SW480 (cell line): ENCODE measurements around the gene IFT57.
"Not testable (repeated sequence)": the region's sequence is repeated elsewhere in the genome, so short reads cannot be mapped to it uniquely, and the experiment has no call there.

Source experiments
- DNase-seq: peaks from one replicate; pipeline ENCODE4 v3.0.0-alpha.2; 2016; ENCODE audit warnings: low spot score

IFT57 gene, protein sequence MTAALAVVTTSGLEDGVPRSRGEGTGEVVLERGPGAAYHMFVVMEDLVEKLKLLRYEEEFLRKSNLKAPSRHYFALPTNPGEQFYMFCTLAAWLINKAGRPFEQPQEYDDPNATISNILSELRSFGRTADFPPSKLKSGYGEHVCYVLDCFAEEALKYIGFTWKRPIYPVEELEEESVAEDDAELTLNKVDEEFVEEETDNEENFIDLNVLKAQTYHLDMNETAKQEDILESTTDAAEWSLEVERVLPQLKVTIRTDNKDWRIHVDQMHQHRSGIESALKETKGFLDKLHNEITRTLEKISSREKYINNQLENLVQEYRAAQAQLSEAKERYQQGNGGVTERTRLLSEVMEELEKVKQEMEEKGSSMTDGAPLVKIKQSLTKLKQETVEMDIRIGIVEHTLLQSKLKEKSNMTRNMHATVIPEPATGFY

DNA sequence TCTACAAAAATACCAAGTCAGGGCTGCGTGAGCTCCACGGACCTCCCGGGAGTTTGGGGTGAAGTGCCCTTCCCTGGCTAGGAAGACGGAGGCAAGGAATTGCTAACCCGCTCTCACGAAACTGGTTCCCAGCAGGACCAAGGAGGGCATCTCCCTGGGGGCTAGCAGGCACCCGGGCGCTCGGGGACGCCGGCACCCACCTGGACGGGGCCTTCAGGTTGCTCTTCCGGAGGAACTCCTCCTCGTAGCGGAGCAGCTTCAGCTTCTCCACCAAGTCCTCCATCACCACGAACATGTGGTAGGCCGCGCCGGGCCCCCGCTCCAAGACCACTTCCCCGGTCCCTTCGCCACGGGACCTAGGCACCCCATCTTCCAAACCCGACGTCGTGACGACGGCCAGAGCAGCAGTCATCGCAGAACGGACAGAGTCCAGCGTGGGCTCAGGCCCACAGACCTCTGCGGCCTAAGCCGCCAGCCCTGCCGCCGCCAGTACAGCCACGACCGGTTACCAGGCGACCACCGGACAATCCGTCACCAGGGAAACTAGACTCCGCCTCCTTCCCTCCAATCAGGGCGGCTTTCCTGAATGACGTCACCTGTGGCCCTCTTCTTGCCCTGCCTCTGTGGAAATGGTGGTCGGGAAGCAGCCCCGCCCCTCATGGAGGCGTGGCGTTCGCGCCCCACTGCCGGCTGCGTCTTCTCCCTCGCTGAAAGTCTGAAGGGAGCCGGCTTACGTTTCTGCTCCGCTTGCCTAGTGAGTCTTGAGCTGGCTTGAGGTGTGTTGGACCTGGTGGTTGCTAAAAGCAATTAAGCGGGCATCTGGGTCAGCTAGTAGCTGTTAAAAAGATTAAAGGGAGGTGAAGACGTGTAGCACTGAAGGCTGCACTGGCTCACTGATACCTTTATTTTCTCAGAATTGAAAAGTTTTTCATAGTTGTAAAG lies at the start of gene IFT57:
IFT57 (minus strand) TSS at position 514 of the 942 bp plus-strand sequence; CDS start at position 412, 102 bp downstream.
- peak; percentile 94 for DNase-seq

DNA sequence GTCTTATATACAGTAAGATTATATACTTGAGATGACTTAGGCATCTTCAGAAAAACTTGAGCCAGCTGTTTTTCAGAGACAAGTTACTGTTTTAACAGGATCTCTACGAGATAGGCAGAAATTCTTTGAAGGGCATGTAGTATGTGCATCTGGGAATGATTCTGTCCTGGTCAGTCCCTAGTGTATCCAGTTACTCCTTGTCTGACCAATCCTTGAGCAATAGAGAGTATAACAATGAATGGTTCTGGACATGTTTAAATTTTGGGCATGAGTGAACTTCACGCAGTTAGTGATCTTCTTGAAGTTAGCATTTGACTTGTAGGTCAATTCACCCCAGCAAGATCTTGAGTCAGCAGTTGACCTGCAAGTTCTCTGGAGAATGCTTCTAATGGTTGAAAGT lies 49.4 kb upstream of the IFT57 start:
- DNase-seq, result no peak

DNA sequence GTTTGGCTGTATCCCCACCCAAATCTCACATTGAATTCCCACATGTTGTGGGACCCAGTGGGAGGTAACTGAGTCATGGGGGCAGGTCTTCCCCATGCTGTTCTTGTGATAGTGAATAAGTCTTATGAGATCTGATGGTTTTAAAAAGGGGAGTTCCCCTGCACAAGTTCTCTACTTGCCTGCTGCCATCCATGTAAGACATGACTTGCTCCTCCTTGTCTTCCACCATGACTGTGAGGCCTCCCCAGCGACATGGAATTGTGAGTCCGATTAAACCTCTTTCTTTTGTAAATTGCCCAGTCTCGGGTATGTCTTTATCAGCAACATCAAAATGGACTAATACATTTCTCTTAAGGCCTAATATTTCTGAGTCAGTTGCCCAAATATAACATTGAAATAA lies 46.0 kb upstream of the IFT57 start:
- DNase-seq, result not testable (repeated sequence)

DNA sequence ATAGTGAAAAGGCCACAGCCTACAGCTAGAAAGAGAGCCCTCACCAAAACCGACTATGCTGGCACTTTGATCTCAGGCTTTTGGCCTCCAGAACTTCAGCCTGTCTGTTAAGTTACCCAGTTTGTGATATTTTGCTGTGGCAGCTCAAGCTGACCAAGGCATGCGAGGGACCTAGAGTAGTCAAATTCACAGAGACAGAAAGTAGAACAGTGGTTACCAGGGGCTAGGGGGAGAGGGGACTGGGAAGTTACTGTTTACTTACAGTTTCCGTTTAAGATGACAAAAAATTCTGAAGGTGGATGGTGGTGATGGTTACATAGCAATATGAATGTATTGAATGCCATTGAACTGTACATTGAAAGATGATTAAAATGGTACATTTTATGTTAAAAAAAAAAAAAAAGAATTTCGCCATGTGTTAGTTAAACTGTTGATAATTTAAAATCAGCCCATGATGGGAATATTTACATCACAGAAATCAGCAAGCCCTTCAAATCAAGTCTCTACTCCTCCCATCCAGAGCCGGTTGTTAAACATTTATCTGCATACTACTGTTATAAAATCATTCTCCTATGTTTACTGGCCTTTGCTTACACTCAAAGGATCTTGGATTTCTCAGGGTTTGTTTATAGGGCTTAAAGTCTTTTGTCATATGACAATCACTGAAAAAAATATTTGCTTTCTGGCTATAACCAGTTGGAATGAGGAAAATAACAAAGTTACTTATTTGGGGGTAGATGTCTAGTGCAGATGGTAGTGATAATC lies 42.5 kb upstream of the IFT57 start:
- not testable (repeated sequence) for DNase-seq

DNA sequence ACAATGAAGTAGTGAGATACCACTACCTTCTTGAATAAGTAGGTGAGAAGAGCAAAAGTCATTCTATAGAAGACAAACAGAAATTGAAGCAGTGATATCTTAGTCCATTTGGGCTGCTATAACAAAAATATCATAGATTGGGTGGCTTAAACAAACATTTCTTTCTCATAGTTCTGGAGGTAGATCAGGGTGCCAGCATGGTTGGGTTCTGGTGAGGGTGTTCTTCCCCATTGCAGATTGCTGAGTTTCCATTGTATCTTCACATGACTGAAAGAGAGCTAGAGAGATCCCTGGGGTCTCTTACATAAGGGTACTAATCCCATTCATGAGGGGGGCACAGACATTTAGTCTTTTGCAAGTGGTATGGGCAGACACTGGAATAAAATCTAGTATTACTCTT lies 32.9 kb upstream of the IFT57 start:
- no peak for DNase-seq

DNA sequence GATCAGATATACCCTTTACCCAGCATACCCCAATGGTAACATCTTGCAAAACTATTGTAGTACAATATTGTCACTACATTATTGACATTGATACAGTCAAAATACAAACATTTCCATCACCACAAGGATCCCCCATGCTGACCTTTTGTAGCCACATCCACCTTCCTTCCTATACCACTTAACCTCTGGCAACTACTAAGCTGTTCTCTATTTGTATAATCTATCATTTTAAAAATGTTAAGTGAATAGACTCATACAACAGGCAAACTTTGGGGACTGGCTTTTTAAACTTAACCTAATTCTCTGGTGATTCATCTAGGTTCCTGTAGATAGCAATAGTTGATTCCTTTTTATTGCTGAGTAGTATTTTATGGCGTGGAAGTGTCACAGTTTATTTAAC lies 29.6 kb upstream of the IFT57 start:
- no peak for DNase-seq

DNA sequence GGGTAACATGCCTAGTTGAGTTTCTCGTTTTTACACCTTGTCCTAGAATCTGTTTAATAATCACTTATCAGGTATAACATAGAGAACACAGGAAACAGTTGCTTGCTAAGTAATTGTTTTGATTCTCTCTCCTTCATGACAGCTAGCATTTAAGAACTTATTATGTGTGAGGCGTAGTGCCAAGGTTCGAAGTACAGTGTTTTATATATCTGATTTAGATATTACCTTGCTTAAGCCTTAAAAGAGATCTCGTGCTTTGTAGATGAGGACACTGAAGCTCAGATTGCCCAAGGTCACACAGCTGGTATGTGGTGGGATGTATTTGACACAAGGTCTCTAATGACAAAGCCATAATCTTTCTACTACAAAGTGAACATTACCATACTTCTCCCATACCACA lies 29.0 kb upstream of the IFT57 start:
- no peak for DNase-seq

DNA sequence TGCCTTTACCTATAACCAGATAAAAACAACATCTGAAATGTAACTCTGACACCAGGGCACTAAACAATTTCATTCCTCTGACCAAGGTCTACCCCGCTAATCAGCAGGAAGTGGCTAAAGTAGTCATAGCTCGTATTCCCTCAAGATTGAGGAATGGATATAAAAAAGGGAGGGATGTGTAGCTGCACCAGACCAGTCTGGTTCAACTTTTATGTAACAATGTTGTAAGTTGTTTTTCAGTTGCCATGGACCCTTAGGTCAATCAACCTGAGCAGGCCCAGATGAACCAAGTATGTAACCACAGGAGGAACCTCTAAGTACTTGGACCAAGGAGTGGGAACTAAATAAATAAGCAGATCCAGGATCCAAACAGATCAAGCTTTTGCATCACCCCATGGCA lies 28.4 kb upstream of the IFT57 start:
- no peak for DNase-seq

DNA sequence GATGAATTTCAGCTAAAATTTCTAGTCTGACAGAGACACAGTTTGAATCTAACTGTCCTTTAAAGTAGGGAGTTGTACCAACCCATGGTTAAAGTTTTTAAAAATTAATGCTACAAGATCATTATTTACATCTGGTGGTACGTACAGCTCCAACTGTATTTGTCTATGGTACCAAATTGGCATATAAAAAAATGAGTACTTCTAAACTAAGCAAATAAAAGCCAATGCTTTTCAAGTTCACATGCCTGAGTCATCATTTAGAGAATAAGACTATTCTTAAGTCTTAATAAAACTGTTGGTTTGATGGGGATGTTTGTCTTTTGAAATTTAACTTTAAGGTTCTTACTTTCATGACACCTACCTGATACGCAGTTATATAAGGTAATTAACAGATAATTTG lies 21.0 kb upstream of the IFT57 start:
- no peak for DNase-seq

DNA sequence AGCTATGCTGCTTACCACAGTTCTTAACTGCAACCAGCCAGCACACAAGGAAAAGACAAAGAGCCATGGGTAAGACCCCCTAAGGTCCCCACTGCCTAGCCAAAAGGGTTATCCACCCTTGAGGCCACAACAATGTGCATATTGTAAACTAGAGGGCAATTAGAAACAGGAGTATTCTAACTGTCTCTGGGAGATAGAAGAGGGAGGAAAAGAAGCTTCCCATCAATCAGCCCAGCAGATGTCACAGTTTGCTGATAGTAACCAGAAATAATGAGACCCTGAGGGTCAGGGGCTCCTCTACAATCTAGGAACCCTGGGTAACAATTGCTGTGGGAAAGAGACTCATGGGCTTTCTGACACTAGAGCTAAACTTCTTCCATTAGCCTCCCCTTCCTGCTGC lies 20.6 kb upstream of the IFT57 start:
- no peak for DNase-seq

DNA sequence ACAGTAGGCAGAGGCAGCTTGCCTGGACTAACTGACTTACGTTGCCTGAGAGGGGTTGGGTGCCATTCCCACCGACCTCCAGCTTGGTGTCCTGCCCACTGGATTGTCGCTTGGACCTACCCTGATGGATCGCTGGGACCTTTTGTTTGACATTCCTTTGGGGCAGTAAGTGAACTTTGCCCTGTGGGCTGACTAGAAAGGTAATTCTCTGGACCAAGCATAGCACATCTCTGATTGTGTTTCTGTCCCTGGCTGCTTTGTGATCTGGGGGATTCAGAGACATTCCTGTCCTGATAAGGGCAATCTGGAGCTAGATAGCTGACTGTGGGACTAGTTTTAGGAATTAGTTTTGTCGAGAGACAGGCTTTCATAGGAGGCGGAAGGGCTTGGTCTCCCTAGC lies 19.5 kb upstream of the IFT57 start:
- DNase-seq, result no peak

DNA sequence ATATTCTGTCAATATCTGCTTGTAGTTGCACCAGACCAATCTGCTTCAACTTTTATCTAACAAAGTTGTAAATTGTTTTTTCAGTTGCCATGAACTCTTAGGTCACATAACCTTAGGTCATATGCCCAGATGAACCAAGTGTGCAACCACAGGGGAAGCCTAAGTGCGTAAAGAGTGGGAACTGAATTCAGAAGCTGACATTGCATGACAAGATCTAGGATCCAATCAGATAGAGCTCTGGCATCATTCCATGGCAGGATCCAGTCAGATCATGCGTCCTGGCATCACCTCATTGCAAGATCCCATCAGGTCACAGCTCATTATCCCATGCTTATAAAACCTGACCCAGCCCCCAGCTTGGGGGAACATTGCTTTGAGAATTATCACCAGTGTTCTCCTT lies 18.9 kb upstream of the IFT57 start:
- DNase-seq, result no peak

DNA sequence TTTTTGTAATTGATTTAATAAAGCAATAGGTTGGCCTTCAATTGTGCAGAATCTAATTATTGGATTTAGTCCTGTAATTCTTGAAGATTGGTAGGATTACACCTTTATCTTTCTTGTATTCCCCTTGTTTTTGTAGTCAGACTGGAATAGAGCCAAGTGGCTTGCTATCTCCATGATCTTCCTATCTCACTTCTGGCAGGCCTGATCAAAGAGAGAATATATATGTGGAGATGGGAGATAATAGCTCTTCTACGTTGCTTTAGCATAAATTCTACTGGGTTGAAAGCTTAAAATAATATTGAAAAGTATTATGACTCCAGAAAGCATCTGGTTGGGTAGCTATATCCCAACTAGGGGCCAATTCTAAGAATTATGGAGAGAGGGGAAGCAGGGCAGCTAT lies 16.9 kb upstream of the IFT57 start:
- DNase-seq, result no peak

DNA sequence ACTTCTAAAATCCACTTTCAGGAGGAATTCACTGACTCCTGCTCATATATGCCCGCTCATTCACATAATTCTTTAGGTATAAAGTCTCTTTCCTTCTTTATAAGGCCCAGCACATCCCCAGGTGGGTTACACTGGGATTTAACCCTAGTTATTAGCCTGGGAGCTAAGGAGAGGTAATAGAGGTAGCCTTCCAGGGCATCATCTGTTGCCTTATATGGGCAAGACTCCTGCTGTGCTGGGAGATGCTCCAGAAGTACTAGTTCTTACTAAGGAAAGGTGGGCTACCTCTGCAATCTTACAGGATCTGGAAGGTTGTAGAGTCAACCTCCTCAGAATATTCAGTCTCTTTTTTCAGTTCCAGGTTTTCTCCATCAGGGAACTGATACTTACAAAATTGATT lies 13.1 kb upstream of the IFT57 start:
- DNase-seq, result no peak

DNA sequence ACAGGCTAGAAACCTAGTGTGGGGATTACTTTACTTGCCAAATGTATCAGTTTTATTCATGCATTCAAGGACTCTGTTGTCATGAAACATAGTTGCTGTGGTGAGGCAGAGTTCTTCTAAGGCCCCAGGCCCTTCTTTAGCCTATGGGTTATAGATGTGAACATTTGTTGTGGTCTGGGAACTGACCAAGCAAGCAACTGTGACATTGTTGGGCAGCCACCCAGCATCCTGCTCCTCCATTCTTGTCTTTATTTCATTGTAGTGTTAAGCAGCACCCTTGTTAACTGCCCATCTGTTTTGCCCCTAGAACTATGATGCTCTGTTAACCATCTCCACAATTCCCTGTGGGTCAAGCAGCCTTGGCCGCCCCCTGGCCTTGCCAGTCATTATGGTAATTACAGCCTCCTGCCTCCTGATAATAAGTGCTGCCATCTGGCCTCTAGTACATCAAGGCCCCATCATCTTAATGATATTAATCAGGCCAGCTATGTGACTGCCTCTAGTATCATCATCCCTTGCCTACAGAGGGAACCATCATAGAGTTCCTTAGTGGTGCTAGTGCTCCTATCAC lies 12.2 kb upstream of the IFT57 start:
- DNase-seq, result no peak

DNA sequence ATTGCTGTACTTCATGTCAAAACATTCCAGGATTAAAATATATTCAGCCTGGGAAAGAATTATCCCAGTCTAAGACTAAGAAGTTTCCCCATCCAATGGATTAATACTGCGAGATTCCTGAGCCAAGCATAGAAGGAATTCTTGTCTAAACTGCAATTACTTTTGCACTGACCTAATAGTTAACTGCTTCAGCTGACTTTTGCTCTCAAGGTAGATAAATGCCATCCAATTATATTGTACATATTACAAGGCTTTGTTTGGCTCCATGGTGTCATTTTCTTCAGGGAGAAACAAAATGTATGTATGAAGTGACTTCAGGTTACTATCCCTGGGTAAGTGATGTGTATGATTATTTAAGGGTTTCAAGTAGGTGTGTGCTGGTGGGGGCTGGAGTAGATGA lies 6.1 kb upstream of the IFT57 start:
- no peak for DNase-seq

DNA sequence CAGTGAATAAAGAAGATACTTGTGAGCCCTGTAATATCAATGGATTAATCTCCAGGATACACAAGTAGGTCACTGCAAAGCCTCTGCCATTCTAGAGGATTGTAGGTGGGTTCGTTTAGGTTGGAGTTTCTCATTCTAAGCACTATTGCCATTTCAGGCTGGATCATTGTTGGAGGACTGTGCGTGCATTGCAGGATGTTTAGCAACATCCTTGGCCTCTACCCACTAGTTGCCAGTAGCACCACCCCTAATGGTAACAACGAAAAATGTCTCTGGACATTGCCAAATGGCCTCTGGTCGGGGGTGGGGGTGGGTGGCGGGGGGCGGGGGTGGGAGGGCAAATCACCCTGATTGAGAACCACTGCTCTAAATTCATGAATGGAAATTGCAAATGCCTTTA lies 4.9 kb upstream of the IFT57 start:
- DNase-seq, result no peak

DNA sequence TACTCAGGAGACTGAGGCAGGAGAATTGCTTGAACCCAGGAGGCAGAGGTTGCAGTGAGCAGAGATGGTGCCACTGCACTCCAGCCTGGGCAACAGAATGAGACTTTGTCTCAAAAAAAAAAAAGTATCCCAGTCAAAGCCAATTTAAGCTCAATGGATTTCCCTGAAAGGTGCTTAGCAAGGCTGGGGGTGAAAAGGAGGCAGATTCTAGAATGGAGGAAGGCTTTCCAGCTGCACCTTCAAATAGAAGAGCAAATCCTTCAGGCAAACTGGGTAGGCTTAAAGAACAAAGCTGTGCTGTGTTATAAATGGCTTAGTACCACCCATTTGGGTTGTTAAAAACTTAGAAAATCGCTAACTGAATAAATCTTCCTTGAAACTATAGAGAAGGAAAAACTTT lies 3.0 kb upstream of the IFT57 start:
- DNase-seq, result no peak

DNA sequence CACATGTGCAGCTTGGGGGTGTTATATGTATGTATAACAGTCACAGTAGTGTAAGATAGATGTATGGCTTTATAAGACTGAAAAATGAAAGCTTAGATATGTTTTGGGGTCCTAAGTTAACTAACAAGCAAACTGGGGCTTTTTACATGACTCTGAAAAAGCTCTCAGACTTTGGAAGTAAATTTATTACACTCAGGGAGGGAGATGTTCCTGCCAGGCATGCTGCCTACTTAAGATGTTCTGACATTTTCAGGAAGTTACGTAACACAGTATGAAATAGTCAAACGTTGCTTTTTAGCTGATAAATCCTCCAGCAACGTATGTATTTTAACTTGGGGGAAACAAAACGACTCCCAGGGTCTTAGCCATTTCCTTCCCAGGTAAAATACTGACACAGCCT lies 1.7 kb upstream of the IFT57 start:
- DNase-seq, result no peak

DNA sequence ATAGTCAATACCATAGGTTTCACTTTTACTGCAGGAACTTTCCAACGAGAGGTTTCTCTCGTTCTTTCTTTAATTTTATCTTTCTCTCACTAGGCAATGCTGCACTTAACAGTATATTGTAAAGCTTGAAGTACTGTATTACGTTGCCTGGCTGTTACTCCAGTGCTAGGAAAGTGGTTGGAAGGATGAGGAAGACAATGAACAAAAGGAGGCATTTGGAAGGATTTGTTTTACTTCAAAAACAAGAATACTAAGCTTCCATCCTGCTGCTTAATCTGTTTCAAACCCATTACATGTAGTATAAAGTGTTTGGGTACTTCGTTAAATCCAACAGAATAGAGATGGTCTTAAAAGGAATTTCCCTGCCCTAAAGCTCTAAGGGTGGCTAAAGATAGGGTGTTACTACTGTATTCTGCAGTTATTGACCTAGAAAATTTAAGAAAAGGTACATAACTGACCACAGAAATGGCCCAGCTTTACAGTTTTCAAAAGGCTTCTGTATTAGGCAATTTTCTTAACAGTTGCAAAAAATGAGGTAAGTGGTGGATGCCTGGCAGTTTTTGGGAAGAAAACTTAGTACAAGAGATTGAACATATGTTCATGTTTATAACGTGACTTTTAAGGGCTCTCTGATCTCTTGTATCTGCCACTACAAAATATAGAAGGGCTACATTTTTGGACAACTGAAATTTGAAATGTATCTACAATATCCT lies 785 bp upstream of the IFT57 start:
- no peak for DNase-seq

DNA sequence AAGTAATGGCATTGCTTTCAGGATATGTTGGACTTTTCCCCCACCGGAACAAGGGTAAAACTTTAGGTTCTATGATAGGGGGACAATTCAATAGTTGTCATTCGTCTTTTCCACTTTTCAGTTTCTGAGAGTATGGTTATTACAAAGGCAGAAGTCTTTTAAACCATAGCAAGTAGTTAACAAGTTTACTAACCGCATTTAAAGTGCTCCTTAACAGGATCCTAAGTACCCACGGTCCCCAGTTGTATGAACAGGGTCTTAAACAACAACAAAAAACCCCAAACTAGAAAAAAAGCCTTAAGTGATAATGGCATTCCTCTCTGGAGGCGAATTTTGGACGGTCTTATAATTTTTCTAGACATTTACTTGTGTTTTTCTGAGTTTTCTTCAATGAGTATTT lies 831 bp downstream of the IFT57 start:
- DNase-seq, result no peak
